RWPE2 (cell line): Measurements from ENCODE around the gene PALMD.

Experiments
- ATAC-seq: fragments of 200-7000 bp; cut with Tn5 transposase; 3 replicates; pipeline ENCODE4 v1.9.1; 2021; ENCODE audit warnings: low read depth
- DNase-seq: peaks from one replicate; pipeline ENCODE4 v3.0.0-alpha.2; 2020; ENCODE audit warnings: low spot score
- H3K27ac ChIP-seq: fragments of 450-650 bp; 2 replicates; pipeline ENCODE4 v1.5.1; 2017; ENCODE audit warnings: mild to moderate bottlenecking; ENCODE audit not compliant: poor library complexity, severe bottlenecking
- H3K27me3 ChIP-seq: fragments of 250-450 bp; sonication (Bioruptor Pico); 2 replicates; pipeline ENCODE4 v1.5.1; 2021; ENCODE audit warnings: mild to moderate bottlenecking, moderate library complexity; ENCODE audit not compliant: insufficient read depth, poor library complexity, severe bottlenecking
- H3K36me3 ChIP-seq: fragments of 250-450 bp; sonication (Bioruptor Pico); 2 replicates; pipeline ENCODE4 v1.5.1; 2020; ENCODE audit warnings: low read depth, mild to moderate bottlenecking, moderate library complexity
- H3K4me1 ChIP-seq: fragments of 250-450 bp; sonication (Bioruptor Pico); 2 replicates; pipeline ENCODE4 v1.5.1; 2021; ENCODE audit warnings: mild to moderate bottlenecking, moderate library complexity; ENCODE audit not compliant: insufficient read depth, poor library complexity, severe bottlenecking
- H3K4me3 ChIP-seq: fragments of 250-450 bp; sonication (Bioruptor Pico); 2 replicates; pipeline ENCODE4 v1.5.1; 2021; ENCODE audit warnings: mild to moderate bottlenecking, moderate library complexity; ENCODE audit not compliant: severe bottlenecking
- H3K9me3 ChIP-seq: fragments of 250-450 bp; sonication (Bioruptor Pico); 2 replicates; pipeline ENCODE4 v1.5.1; 2021; ENCODE audit warnings: mild to moderate bottlenecking, moderate library complexity; ENCODE audit not compliant: severe bottlenecking
- TF ChIP-seq, protein P1 (sequence below): fragments of 450-650 bp; IDR thresholded peaks from one replicate; pipeline ENCODE4 v1.5.1; 2017; ENCODE audit warnings: mild to moderate bottlenecking, moderate library complexity; ENCODE audit not compliant: poor library complexity, severe bottlenecking

The PALMD gene

DNA sequence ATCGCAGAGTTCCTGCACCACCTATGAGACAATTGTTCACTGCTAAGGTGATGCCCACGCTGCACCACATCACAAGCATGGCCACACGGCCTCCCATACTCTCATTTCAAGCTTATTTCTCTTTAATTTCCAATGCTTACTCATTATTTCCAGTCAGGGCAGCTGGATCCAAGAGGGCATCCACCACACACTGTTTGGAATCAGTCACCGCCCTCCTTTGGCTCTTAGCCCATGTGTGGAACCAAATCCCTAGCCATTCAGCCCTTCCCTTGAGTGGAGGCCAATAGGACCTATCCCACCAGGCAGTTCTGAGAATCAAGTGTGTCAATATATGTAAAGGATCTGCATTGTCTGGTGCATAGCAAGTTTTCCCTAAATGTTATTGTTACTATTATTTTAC is 26.3 kb upstream of the PALMD start:
- no peak for DNase-seq
- peaks cover 14% of the 10 kb centered on the region for H3K4me1 ChIP-seq
- H3K9me3 ChIP-seq = no peaks in the 10 kb centered on the region
- no peak for ATAC-seq
- TF ChIP-seq, protein P1, sequence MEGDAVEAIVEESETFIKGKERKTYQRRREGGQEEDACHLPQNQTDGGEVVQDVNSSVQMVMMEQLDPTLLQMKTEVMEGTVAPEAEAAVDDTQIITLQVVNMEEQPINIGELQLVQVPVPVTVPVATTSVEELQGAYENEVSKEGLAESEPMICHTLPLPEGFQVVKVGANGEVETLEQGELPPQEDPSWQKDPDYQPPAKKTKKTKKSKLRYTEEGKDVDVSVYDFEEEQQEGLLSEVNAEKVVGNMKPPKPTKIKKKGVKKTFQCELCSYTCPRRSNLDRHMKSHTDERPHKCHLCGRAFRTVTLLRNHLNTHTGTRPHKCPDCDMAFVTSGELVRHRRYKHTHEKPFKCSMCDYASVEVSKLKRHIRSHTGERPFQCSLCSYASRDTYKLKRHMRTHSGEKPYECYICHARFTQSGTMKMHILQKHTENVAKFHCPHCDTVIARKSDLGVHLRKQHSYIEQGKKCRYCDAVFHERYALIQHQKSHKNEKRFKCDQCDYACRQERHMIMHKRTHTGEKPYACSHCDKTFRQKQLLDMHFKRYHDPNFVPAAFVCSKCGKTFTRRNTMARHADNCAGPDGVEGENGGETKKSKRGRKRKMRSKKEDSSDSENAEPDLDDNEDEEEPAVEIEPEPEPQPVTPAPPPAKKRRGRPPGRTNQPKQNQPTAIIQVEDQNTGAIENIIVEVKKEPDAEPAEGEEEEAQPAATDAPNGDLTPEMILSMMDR = no peak
- no peaks in the 10 kb centered on the region for H3K27me3 ChIP-seq
- no peaks in the 10 kb centered on the region for H3K36me3 ChIP-seq
- no peak overlapping the region for H3K27ac ChIP-seq
- H3K4me3 ChIP-seq = no peak overlapping the region

DNA sequence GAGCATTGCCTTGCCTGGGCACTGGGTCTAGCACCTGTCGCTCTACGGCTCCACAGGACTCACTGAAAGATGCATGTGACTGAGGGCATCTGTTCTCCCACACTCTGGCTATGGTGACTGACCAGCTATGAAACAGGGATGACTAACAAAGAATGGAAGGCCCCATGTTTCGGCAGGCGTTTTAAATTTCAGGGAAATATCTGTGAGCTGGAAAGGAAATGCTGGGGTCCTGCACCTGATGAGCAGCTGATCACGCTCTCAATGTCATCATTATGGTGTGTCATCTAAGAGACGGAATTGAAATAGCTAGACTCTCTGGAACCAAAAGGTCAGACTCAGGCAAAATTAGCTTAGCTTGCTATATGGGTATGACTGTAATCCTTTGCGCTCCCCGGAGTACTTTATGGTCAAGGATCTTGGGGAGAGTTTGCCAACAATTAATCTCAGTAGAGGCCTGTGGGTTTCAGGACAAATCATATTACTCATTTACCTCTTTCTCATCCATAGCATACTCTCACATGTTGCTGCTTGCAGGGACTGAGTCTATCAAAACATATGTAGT is 24.5 kb upstream of the PALMD start:
- ATAC-seq = peak; percentile 96

DNA sequence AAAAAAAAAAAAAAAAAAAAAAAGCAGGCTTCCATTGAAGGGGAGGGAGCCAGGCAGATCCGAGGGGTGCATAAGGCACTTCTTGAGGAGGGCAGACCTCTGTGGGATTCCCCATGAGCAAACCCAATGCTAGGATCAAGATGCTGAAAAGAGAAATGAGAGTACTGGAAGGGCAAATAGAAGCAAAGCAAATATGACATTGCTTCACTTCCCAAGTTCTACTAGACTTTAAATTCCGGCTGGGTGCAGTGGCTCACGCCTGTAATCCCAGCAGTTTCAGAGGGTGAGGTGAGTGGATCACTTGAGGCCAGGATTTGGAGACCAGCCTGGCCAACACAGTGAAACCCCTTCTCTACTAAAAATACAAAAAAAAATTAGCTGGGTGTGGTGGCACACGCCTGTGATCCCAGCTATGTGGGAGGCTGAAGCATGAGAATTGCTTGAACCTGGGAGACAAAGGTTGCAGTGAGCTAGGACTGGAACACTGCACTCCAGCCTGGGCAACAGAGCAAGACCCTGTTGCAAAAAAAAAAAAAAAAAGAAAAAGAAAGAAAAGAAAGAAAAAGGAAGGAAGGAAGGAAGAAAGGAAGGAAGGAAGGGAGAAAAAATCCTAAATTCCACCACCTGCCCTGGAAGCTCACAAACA is 23.1 kb upstream of the PALMD start:
- Histone ChIP-seq H3K27me3 (no peaks in the 10 kb centered on the region), H3K27ac (no peak overlapping the region), H3K9me3 (no peaks in the 10 kb centered on the region), H3K36me3 (no peaks in the 10 kb centered on the region), H3K4me3 (no peak overlapping the region), H3K4me1 (peaks cover 14% of the 10 kb centered on the region)
- TF ChIP-seq, protein P1 = no peak
- ATAC-seq = no peak
- DNase-seq = no peak

More for the DNA sequence above, 24.5 kb upstream of the PALMD start:
- Histone ChIP-seq H3K27me3 (no peaks in the 10 kb centered on the region), H3K4me3 (no peak overlapping the region), H3K27ac (peak overlapping the region; percentile 60), H3K9me3 (no peaks in the 10 kb centered on the region), H3K36me3 (no peaks in the 10 kb centered on the region), H3K4me1 (peaks cover 14% of the 10 kb centered on the region)
- TF ChIP-seq, protein P1 = no peak
- DNase-seq = peak; percentile 62

- H3K4me1 ChIP-seq = peaks cover 14% of the 10 kb centered on the region
- no peak overlapping the region for H3K4me3 ChIP-seq
- no peak for ATAC-seq
- no peaks in the 10 kb centered on the region for H3K36me3 ChIP-seq
- DNase-seq = no peak
- no peaks in the 10 kb centered on the region for H3K27me3 ChIP-seq
- no peak overlapping the region for H3K27ac ChIP-seq
- TF ChIP-seq, protein P1 = no peak
- H3K9me3 ChIP-seq = no peaks in the 10 kb centered on the region
These were observed 22.4 kb upstream of the PALMD start for GRCh38 chr1:99623554-99623953.

DNA sequence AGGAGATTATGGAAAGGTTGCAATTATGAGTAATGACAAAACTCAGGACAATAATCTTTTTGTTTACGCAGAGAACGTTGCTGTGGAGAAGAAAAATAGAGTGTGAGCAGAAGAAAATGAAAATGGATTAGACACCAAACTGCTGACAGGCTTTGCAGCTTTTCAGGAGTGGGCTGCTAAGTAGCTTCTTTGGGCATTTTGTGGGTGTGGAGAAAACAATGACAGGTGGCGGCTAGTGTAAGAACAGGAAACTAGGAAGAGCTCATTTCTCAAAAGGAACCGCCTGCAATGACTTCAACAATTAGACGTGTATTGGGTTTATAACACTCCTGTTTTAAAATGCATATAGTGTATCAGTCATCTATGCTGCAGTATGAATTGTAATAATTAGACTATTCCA is 18.3 kb upstream of the PALMD start:
- Histone ChIP-seq H3K36me3 (no peaks in the 10 kb centered on the region), H3K9me3 (no peaks in the 10 kb centered on the region), H3K27ac (no peak overlapping the region), H3K4me1 (no peaks in the 10 kb centered on the region), H3K27me3 (no peaks in the 10 kb centered on the region), H3K4me3 (no peak overlapping the region)
- TF ChIP-seq, protein P1 = no peak
- ATAC-seq = no peak
- DNase-seq = no peak
